Effector memory CD4-positive, alpha-beta T cell (primary cell): ENCODE results near the gene GP1BA.

ENCODE experiments used
- DNase-seq, 3 donors: peaks; one replicate each; pipeline ENCODE4 v3.0.0-alpha.2; 2020
- H3K27ac ChIP-seq: 2 replicates; pipeline ENCODE4 v1.7.0; 2013; ENCODE audit warnings: mild to moderate bottlenecking, low read length, moderate library complexity; ENCODE audit not compliant: insufficient read depth, poor library complexity, severe bottlenecking
- H3K27me3 ChIP-seq: replicated peaks from 2 replicates; pipeline ENCODE4 v1.7.0; 2013; ENCODE audit warnings: mild to moderate bottlenecking, low read length; ENCODE audit not compliant: insufficient read depth, control insufficient read depth, poor library complexity, severe bottlenecking
- H3K36me3 ChIP-seq: 2 replicates; pipeline ENCODE4 v1.7.0; 2013; ENCODE audit warnings: mild to moderate bottlenecking, low read length, moderate library complexity; ENCODE audit not compliant: control insufficient read depth, insufficient read depth
- H3K4me1 ChIP-seq: 2 replicates; pipeline ENCODE4 v1.7.0; 2013; ENCODE audit warnings: low read length, mild to moderate bottlenecking; ENCODE audit not compliant: control insufficient read depth, insufficient read depth, poor library complexity, severe bottlenecking
- H3K4me3 ChIP-seq: 2 replicates; pipeline ENCODE4 v1.7.0; 2013; ENCODE audit warnings: low read length, low read depth, mild to moderate bottlenecking; ENCODE audit not compliant: insufficient read depth, poor library complexity, severe bottlenecking
- H3K9me3 ChIP-seq: 2 replicates; pipeline ENCODE4 v1.7.0; 2013; ENCODE audit warnings: mild to moderate bottlenecking, low read length, moderate library complexity; ENCODE audit not compliant: control insufficient read depth

Gene GP1BA

DNA sequence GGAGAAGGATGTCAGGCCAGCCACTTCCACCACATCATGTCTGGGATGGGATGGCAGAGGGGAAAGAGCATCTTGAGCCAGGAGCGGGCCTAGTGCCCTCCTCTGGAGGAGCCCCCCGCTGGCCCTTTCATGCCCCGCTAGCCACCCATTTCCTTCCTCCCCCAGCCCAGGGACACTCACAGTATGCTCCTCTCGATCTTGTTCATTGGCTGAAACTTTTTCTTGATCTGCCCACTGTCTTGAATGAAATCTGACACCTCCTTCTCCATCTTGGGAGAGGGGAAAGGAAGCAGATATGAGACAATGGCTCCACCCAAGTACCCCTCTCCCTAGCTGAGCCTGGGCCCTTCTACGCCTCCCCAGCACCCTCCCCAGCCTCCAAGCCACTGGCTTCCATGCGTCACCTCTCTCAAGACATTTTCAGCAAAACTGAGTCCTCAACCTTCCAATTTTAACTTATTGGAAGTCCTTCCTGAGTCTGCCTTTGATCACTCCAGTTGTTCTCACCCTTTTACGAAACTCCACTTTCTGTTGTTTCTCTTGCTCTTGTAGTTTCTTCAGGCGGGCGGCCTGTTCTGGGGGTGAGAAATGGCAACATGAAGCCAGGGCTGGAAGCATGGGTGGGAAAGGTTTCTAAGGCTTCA is 28.3 kb downstream of the GP1BA start:
- no peak for DNase-seq
- H3K4me3 ChIP-seq, result no peak overlapping the region
- H3K4me1 ChIP-seq, result no peaks in the 10 kb centered on the region
- peaks cover 18% of the 10 kb centered on the region for H3K36me3 ChIP-seq
- H3K27me3 ChIP-seq, result no peaks in the 10 kb centered on the region
- H3K27ac ChIP-seq, result no peak overlapping the region
- no peaks in the 10 kb centered on the region for H3K9me3 ChIP-seq

DNA sequence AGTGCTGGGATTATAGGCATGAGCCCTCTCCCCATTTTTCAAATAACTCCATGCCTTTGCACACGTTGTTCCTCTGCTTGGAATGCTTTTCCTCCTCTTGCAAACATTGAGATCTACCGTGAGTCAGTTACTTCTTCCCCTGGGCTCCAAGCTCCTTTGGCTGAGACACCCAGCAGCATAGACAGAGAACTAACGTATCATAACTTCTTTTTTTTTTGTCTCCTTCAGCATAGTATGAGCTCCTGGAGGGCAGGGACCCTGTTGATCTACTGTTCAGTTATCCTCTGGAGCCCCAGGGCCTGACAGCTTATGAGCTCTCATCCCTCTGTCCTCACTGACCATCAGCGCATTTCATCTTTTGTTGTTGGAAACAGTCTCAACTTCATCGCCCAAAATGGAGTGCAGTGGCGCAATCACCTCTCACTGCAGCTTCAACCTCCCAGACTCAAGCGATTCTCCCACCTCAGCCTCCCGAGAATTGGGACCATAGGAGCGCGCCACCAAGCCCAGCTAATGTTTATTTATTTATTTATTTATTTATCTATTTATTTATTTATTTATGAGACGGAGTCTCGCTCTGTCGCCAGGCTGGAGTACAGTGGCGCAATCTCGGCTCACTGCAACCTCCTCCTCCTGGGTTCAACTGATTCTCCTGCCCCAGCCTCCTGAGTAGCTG is 33.4 kb downstream of the GP1BA start:
- no peak for DNase-seq
- Histone ChIP-seq H3K27me3 (no peaks in the 10 kb centered on the region), H3K27ac (no peak overlapping the region), H3K4me1 (peaks cover 28% of the 10 kb centered on the region), H3K36me3 (peaks cover 13% of the 10 kb centered on the region), H3K9me3 (no peaks in the 10 kb centered on the region), H3K4me3 (no peak overlapping the region)

DNA sequence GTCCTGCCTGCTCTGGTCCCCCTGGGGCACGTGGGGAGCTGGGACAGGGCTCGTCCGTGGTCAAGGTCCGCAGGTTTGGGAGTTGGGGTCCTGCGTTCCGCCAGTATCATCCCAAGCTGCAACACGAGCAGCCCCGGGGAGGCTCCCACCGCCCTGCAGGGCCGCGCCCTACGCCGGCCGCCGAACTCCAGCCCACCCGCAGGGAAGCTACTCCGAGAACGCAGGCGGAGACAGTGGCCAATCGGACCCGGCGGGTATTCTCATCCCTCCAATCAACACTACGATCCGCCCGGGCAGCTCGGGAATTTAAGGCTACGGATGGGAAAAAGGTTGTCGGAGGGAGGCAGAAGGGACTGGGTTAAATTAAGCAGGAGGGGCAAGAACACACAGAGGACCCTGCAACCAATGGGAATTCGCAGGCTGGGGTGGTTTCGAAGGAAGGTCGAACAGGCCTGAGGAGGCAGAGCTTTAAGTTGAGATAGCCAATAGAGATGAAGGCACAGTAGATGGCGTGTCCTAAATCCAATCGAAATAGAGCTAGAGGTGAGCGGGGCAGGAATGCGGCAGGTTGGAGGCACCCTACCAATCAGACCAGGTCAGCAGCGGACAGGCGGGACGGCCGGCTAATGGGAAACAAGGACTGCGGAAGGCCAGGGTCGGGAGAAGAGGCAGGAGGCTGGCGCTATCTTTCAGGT is 34.9 kb downstream of the GP1BA start:
- peaks cover 28% of the 10 kb centered on the region for H3K4me1 ChIP-seq
- peaks cover 9% of the 10 kb centered on the region for H3K36me3 ChIP-seq
- peak; percentile 89 to 93 (median 93) for DNase-seq
- no peaks in the 10 kb centered on the region for H3K27me3 ChIP-seq
- H3K27ac ChIP-seq, result peak overlapping the region; percentile 89
- no peaks in the 10 kb centered on the region for H3K9me3 ChIP-seq
- H3K4me3 ChIP-seq, result peak overlapping the region; percentile 92

DNA sequence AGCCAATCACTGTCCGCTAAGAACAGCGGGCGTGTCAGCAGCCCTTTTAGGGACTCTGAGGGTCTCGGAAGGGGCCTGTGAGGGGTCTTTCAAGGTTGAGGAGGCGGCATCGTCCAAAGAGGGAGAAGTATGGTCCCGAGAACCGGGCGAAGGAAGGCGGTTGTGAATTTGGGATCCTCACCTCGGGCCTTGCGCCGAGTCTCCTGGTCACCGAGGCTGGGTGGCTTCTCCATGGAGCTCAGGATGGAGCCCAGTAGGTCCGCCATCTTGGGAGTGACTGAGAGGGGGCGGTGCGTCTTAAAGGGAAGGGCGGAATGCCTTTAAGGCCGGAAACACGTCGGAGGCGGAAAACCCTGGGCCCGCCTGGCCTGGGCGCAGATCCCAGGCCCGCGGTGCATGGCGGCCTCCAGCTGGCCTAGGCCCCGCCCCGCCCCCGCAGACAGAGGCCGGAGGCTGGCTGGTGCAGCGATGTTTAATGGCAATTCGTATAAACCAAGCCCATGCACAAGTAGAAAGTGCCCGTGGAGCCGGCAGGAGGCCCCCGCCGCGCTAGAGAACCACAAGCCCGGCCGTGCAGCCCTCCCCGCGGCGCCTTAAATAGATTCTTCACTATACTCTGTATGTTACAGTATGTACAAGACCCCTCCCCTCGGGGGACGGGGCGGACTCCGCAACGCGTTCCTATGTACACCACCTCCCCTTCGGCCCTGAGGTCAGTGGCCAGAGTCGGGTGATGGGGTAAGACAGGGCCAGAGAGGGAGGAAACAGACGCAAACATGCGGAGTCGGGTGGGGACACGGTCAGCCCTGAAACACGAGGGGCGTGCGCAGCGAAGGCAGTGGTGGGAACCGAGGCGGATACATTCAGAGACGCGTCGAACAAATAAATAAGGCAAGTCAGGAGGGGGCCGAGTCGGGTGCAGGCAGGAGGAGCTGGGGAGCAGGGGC is 35.7 kb downstream of the GP1BA start, which contains the start of gene SPAG7:
Gene SPAG7 (minus strand): TSS at position 279 of the 947 bp plus-strand sequence. CDS start 13 bp downstream, at position 266.
- DNase-seq, result peak; percentile 87 to 90 (median 90)
- peaks cover 12% of the 10 kb centered on the region for H3K36me3 ChIP-seq
- H3K4me1 ChIP-seq, result peaks cover 28% of the 10 kb centered on the region

DNA sequence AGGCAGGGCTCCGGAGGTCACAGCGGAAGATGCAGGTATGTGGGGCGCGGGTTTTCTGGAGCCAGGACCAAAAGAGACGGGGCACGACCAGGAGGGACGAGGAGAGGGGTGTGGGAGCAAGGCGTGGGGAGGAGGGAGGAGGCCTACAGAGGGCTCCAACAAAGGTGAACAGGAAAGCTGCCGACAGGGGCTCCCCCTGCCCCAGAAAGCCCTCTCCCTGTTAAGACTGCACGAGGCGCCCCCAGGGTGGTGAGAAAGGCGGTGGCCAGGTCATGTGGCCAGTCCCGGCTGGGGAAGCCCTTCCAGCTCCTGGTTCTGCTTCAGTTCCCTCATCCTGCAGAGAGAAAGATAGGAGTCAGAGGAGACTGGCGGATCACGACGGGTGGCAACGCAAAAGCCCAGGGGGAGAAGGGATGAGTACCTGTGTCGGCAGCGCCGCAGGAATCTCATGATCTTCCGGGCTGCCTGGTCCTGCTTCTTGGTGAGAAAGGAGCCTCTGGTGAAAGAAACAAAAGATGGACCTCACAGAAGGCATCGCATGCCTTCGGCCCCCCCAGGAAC is 36.5 kb downstream of the GP1BA start:
- Histone ChIP-seq H3K27me3 (no peaks in the 10 kb centered on the region), H3K4me1 (peaks cover 28% of the 10 kb centered on the region), H3K4me3 (peak overlapping the region; percentile 92), H3K36me3 (peaks cover 20% of the 10 kb centered on the region), H3K9me3 (no peaks in the 10 kb centered on the region), H3K27ac (peak overlapping the region; percentile 89)
- no peak for DNase-seq

More for the DNA sequence above, 35.7 kb downstream of the GP1BA start, which contains the start of gene SPAG7:
- peak within 1 kb of the TSS; percentile 92 for H3K4me3 ChIP-seq
- H3K27ac ChIP-seq, result peak within 1 kb of the TSS; percentile 89
- H3K9me3 ChIP-seq, result no peaks in the 10 kb centered on the region
- H3K27me3 ChIP-seq, result no peaks in the 10 kb centered on the region

DNA sequence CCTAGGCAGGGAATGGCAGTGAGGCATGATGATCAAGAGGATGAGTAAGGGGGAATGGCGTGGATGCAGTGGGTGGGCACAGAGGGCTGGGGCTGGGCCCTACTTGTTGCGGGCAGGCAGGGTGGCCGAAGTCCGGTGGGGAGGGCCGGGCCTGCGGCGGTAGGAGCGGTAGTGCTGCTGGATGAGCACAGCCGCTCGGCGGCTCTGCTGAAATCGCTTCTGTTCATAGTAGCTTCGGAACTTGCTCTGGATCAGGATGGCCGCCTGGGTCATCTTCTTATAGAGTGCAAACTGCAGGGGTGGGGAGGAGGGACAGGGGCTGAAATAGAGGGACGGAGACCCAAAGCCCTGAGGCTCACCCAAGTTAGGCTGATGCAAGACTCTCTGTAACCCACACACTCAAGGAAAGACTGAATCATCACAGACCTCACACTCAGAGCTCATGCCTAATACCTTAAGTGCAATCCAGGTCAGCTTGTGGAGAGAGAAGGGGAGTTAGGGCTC is 37.0 kb downstream of the GP1BA start:
- Histone ChIP-seq H3K27ac (peak overlapping the region; percentile 89), H3K4me1 (peaks cover 28% of the 10 kb centered on the region), H3K36me3 (peaks cover 25% of the 10 kb centered on the region), H3K9me3 (no peaks in the 10 kb centered on the region), H3K27me3 (no peaks in the 10 kb centered on the region), H3K4me3 (peak overlapping the region; percentile 92)
- DNase-seq, result no peak

DNA sequence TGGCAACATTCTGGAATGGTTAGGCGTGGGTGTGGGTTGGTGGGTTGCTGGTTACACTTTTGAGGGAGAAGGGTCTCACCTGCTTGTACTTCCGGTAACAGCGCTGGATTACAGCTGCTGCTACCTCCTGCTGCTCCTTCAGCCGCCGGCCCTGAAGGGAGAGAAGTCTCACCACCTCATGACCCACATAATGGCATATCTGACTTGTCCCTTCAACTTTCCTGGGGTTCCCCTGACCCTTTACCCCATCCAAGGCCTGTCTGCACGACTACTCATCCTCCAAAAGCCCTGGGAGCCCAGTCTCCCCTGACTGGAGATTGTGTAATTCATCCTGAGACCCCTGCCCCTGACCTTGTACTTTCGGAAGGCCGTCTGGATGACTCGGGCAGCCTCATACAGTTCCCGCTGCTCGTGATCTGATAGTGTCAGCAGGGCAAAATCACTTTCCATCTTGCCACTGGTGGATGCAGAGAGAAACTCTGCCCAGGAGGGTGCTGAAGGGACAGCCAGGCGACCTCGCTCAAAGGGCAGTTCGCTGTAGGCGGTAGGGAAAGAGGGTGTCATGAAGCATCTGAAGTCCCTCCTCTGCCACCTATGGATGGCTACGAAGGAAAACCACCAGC is 37.6 kb downstream of the GP1BA start:
- Histone ChIP-seq H3K9me3 (no peaks in the 10 kb centered on the region), H3K27me3 (no peaks in the 10 kb centered on the region), H3K27ac (peak overlapping the region; percentile 89), H3K4me3 (no peak overlapping the region), H3K4me1 (peaks cover 28% of the 10 kb centered on the region), H3K36me3 (peaks cover 30% of the 10 kb centered on the region)
- DNase-seq, result peak in 1 of 3 donors; percentile 29

DNA sequence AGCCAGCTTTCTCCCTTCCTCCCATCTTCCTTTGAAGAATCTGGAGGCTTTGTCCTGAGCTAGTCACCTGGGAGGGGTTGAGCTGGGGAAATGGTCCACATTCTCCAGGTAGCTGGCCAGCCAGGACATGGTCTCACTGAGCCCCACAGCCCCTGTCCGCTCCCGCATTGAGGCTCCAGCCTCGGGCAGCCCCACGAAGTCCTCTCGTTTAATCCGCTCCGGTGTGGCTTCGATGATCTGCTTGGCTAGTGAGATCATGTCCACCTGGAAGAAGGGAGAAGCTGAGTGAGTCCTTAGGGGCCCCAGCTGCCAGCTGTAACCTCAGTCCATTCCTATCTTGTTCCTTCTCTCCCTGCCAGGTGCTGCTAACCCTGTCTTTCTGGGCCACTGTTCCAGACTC is 38.2 kb downstream of the GP1BA start:
- Histone ChIP-seq H3K4me1 (peaks cover 28% of the 10 kb centered on the region), H3K36me3 (peaks cover 30% of the 10 kb centered on the region), H3K9me3 (no peaks in the 10 kb centered on the region), H3K27ac (peak overlapping the region; percentile 34), H3K4me3 (no peak overlapping the region), H3K27me3 (no peaks in the 10 kb centered on the region)
- DNase-seq, result no peak

DNA sequence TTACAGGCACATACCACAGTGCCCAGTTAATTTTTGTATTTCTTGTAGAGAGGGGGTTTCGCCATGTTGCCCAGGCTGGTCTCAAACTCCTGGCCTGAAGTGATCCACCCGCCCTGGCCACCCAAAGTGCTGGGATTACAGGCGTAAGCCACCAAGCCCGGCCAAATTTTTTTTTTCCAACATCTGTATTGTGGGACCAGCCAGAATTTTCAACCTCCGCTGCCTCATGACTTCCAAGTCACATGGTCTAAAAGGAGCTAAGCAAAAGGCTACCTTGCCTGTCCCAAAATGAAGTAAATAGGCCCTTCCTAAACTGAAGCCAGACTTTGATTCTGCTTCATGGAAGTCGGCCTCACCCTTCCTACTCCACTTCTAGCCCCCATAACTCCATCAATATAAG is 39.7 kb downstream of the GP1BA start:
- Histone ChIP-seq H3K27ac (no peak overlapping the region), H3K27me3 (no peaks in the 10 kb centered on the region), H3K4me1 (peaks cover 25% of the 10 kb centered on the region), H3K4me3 (no peak overlapping the region), H3K36me3 (peaks cover 39% of the 10 kb centered on the region), H3K9me3 (no peaks in the 10 kb centered on the region)
- DNase-seq, result no peak
